ENCODE measurements around the gene PEX11B.

PEX11B gene

DNA sequence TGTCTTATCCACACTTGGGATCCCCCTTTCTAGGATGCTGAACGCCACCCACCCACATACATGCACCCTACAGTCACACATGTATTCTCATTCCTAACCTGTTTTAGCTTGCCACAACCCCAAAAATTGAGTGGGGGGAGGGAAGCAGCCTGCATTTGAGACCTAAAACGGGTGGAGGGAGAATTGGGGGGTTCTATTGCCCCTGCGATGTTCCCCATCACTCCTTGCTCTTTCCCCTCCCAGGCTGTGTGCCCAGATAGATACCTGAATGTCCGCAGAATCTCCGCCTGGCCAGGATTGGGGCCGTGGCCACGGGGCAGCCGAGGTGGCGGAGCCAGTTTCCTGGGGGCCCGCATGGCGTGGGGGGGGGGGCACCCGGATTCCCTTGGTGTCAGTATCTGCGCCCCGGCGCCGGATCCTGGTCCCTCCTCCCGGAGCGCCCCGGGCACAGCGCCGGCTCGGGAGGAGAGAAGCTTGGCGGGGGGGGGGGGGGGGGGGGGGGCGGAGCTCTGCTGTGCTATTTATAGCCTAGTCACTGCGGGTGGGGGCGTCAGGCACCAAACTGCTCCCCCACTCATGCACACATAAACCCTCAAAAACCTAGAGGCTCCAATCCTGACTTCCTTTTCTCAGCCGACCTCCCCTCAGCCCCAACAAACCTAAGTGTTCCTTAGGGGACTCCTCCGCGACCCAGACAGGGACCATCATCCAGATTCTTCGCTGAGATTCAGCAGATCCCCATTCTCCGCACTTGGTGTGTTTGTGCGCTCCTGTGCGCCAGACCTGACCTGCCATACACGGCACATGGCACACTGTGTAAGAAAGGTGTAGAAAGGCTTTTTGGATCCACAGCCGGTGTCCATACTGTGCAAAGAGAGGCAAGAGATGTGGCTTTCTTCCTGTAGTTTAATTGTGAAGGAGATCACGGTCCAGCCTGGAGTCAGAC lies 43.9 kb upstream of the PEX11B start:
- TF ChIP-seq RARB (CRISPR knock-in tag; IDR thresholded peaks at IDR 0.05), result no peak
- ATAC-seq, result no peak

DNA sequence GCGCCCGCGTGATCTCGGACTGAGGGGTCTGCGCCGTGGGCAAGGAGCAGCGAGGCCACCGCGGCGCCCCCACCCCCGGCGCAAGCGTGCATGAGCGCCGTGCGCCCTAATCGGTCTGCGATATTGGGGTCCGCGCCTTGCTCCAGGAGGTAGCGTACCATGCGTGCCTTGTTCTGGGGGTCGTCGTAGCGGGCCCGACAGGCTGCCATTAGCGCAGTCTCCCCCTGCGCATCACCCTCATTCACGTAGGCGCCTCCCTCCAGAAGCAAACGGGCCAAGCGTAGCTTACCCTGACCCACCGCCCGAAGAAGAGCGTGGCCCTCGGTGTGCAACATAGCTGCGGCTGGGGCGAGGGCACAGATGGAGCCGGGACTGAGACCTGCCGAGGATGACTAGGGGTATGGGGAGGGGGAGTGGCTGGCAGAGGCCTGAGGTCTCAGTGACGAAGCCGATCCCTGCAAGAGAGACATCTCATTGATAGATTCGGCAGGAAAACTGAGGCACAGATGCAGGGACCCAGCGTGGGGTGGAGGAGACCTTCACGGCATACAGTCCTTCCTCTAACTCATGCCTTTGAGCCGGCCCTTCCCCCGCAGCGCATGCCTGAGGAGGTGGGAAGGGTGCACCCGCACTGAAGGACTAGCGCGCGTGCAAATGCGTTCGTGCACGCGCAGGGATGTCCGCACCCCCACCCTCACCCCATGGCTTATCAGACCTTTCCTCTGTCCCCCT lies 43.1 kb upstream of the PEX11B start:
- ATAC-seq, result peak; percentile 2; the same call in 1 of the 3 replicates

DNA sequence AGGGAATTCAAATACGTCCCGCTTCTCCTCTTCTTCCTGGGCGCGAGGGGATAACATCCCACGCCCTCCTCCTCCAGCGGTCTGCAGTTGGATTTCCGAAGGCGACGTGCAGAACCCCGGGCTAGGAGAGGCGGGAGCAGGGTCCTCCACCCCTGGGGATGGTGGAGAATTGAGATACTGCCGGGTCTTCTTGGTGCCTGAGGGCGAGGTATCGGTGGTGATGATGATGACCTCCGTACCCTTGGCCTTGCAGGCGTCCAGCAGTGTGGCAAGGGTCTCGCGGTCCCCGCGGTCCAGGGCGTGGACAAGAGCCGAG lies 42.5 kb upstream of the PEX11B start:
- ATAC-seq, result no peak
- TF ChIP-seq, protein P1, sequence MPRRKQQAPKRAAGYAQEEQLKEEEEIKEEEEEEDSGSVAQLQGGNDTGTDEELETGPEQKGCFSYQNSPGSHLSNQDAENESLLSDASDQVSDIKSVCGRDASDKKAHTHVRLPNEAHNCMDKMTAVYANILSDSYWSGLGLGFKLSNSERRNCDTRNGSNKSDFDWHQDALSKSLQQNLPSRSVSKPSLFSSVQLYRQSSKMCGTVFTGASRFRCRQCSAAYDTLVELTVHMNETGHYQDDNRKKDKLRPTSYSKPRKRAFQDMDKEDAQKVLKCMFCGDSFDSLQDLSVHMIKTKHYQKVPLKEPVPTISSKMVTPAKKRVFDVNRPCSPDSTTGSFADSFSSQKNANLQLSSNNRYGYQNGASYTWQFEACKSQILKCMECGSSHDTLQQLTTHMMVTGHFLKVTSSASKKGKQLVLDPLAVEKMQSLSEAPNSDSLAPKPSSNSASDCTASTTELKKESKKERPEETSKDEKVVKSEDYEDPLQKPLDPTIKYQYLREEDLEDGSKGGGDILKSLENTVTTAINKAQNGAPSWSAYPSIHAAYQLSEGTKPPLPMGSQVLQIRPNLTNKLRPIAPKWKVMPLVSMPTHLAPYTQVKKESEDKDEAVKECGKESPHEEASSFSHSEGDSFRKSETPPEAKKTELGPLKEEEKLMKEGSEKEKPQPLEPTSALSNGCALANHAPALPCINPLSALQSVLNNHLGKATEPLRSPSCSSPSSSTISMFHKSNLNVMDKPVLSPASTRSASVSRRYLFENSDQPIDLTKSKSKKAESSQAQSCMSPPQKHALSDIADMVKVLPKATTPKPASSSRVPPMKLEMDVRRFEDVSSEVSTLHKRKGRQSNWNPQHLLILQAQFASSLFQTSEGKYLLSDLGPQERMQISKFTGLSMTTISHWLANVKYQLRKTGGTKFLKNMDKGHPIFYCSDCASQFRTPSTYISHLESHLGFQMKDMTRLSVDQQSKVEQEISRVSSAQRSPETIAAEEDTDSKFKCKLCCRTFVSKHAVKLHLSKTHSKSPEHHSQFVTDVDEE (CRISPR knock-in tag; IDR thresholded peaks at IDR 0.05), result no peak

More for the DNA sequence above, 43.1 kb upstream of the PEX11B start:
- no peak for TF ChIP-seq RARB (CRISPR knock-in tag; IDR thresholded peaks at IDR 0.05)
- TF ChIP-seq ESRRG (CRISPR knock-in tag; IDR thresholded peaks at IDR 0.05), result no peak
- no peak for TF ChIP-seq ISL1 (CRISPR knock-in tag; IDR thresholded peaks at IDR 0.05)
- TF ChIP-seq GLIS3 (CRISPR knock-in tag; IDR thresholded peaks at IDR 0.05), result no peak
- TF ChIP-seq, protein P1 (CRISPR knock-in tag; IDR thresholded peaks at IDR 0.05), result no peak
- TF ChIP-seq, protein P2, sequence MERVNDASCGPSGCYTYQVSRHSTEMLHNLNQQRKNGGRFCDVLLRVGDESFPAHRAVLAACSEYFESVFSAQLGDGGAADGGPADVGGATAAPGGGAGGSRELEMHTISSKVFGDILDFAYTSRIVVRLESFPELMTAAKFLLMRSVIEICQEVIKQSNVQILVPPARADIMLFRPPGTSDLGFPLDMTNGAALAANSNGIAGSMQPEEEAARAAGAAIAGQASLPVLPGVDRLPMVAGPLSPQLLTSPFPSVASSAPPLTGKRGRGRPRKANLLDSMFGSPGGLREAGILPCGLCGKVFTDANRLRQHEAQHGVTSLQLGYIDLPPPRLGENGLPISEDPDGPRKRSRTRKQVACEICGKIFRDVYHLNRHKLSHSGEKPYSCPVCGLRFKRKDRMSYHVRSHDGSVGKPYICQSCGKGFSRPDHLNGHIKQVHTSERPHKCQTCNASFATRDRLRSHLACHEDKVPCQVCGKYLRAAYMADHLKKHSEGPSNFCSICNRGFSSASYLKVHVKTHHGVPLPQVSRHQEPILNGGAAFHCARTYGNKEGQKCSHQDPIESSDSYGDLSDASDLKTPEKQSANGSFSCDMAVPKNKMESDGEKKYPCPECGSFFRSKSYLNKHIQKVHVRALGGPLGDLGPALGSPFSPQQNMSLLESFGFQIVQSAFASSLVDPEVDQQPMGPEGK (CRISPR knock-in tag; IDR thresholded peaks at IDR 0.05; ENCODE audit: borderline replicate concordance), result no peak

DNA sequence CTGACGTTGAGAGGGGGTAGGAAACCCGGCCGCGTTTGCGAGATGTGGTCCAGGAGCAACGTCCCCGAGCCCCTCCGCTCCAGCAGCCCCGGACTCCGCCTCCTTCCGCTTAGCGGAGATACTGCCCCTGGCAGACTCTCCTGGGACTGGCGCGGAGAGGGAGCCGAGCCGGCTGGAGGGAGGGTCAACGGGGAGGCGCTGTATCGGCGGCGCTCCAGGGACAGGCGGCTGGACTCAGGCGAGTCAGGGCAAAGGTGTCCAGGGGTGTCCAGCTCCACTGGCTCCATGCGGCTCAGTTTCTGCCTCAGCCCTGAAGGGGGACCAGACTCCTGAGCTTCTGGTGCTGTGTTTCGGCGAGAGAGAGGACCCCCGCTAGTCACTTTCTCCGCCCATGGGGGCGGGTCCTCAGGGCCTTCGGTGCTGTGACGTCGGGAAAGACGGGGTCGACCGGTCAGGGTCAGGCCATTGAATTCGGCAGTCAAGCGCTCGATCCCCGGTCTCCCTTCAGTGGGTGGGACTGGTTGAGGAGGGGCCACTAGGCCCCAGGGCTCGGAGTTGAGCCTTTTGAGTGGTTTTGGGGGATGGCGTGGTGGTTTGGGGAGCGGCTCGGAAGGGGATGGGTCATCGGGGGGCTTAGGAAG lies 42.1 kb upstream of the PEX11B start:
- ATAC-seq, result peak; percentile 52
- TF ChIP-seq RARB (CRISPR knock-in tag; IDR thresholded peaks at IDR 0.05), result no peak
- no peak for TF ChIP-seq ZFP30 (CRISPR knock-in tag; IDR thresholded peaks at IDR 0.05)
- no peak for TF ChIP-seq SNAI2 (CRISPR knock-in tag; IDR thresholded peaks at IDR 0.05)
- no peak for TF ChIP-seq TOX (CRISPR knock-in tag; IDR thresholded peaks at IDR 0.05; ENCODE audit: borderline replicate concordance)
- TF ChIP-seq ZNF8 (CRISPR knock-in tag; IDR thresholded peaks at IDR 0.05), result no peak
- TF ChIP-seq, protein P2 (CRISPR knock-in tag; IDR thresholded peaks at IDR 0.05; ENCODE audit: borderline replicate concordance), result no peak
- TF ChIP-seq OSR1 (CRISPR knock-in tag; IDR thresholded peaks at IDR 0.05), result no peak
- no peak for TF ChIP-seq TCF4 (CRISPR knock-in tag; IDR thresholded peaks at IDR 0.05; ENCODE audit: borderline replicate concordance)
- no peak for TF ChIP-seq CSDC2 (CRISPR knock-in tag; IDR thresholded peaks at IDR 0.05)
- no peak for TF ChIP-seq ESRRG (CRISPR knock-in tag; IDR thresholded peaks at IDR 0.05)
- TF ChIP-seq ZFP3 (CRISPR knock-in tag; IDR thresholded peaks at IDR 0.05), result no peak
- TF ChIP-seq ISL1 (CRISPR knock-in tag; IDR thresholded peaks at IDR 0.05), result no peak
- TF ChIP-seq ZNF565 (CRISPR knock-in tag; conservative IDR thresholded peaks at IDR 0.05; ENCODE audit: low read depth), result no peak
- TF ChIP-seq ZNF70 (CRISPR knock-in tag; IDR thresholded peaks at IDR 0.05), result no peak
- no peak for TF ChIP-seq BACH2 (CRISPR knock-in tag; IDR thresholded peaks at IDR 0.05; ENCODE audit: borderline replicate concordance)
- no peak for TF ChIP-seq ARNTL (CRISPR knock-in tag; IDR thresholded peaks at IDR 0.05; ENCODE audit: borderline replicate concordance, low read depth)
- TF ChIP-seq, protein P3, sequence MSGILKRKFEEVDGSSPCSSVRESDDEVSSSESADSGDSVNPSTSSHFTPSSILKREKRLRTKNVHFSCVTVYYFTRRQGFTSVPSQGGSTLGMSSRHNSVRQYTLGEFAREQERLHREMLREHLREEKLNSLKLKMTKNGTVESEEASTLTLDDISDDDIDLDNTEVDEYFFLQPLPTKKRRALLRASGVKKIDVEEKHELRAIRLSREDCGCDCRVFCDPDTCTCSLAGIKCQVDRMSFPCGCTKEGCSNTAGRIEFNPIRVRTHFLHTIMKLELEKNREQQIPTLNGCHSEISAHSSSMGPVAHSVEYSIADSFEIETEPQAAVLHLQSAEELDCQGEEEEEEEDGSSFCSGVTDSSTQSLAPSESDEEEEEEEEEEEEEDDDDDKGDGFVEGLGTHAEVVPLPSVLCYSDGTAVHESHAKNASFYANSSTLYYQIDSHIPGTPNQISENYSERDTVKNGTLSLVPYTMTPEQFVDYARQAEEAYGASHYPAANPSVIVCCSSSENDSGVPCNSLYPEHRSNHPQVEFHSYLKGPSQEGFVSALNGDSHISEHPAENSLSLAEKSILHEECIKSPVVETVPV (CRISPR knock-in tag; IDR thresholded peaks at IDR 0.05), result no peak
- TF ChIP-seq, protein P1 (CRISPR knock-in tag; IDR thresholded peaks at IDR 0.05), result no peak

Measured in SK-N-SH treated with all-trans-retinoic acid at 6 μM for 48 hours (cell line).